Loucy (cell line): ENCODE measurements around the gene LCA5L.

Source experiments
- H2AFZ ChIP-seq: fragments of 200-600 bp; sonication (generic); 2 replicates; pipeline ENCODE4 v1.6.0; 2016; ENCODE audit warnings: antibody characterized with exemption, mild to moderate bottlenecking, low read length, moderate library complexity
- H3F3A ChIP-seq: fragments of 200-600 bp; 2 replicates; pipeline ENCODE4 v1.6.0; 2016; ENCODE audit warnings: antibody characterized with exemption, low read depth, mild to moderate bottlenecking
- H3K27me3 ChIP-seq: fragments of 200-600 bp; sonication (generic); 2 replicates; pipeline ENCODE4 v1.6.1; 2014; ENCODE audit warnings: low read length, mild to moderate bottlenecking; ENCODE audit not compliant: insufficient read depth, poor library complexity, severe bottlenecking
- H3K36me3 ChIP-seq: fragments of 200-600 bp; sonication (generic); 2 replicates; pipeline ENCODE4 v1.6.1; 2016; ENCODE audit warnings: low read length; ENCODE audit not compliant: insufficient read depth
- H3K4me1 ChIP-seq: fragments of 200-600 bp; sonication (generic); 2 replicates; pipeline ENCODE4 v1.5.1; 2014; ENCODE audit warnings: low read length, mild to moderate bottlenecking; ENCODE audit not compliant: insufficient read depth, poor library complexity, severe bottlenecking
- H3K4me2 ChIP-seq: fragments of 200-600 bp; sonication (generic); 2 replicates; pipeline ENCODE4 v1.6.0; 2014; ENCODE audit warnings: antibody characterized with exemption, low read length, low read depth, mild to moderate bottlenecking; ENCODE audit not compliant: poor library complexity, severe bottlenecking
- H3K4me3 ChIP-seq: fragments of 200-600 bp; sonication (generic); 2 replicates; pipeline ENCODE4 v1.5.1; 2014; ENCODE audit warnings: low read length, mild to moderate bottlenecking, mixed read lengths; ENCODE audit not compliant: poor library complexity, severe bottlenecking
- H3K79me2 ChIP-seq: fragments of 200-600 bp; sonication (generic); 2 replicates; pipeline ENCODE4 v1.6.1; 2014; ENCODE audit warnings: low read length; ENCODE audit not compliant: insufficient read depth
- H3K9ac ChIP-seq: fragments of 200-600 bp; sonication (generic); 2 replicates; pipeline ENCODE4 v1.6.0; 2014; ENCODE audit warnings: mild to moderate bottlenecking, low read depth, low read length, moderate library complexity; ENCODE audit not compliant: poor library complexity, severe bottlenecking
- H3K9me2 ChIP-seq: fragments of 200-600 bp; sonication (generic); replicated peaks from 2 replicates; pipeline ENCODE4 v1.6.1; 2016; ENCODE audit warnings: low read depth, low read length, mixed read lengths
- H3K9me3 ChIP-seq: fragments of 200-600 bp; sonication (generic); 2 replicates; pipeline ENCODE4 v1.6.1; 2014; ENCODE audit warnings: mild to moderate bottlenecking, antibody characterized with exemption, low read length, low read depth; ENCODE audit not compliant: insufficient read depth
- H4K20me1 ChIP-seq: fragments of 200-600 bp; sonication (generic); 2 replicates; pipeline ENCODE4 v1.6.0; 2014; ENCODE audit warnings: antibody characterized with exemption, low read length, mild to moderate bottlenecking; ENCODE audit not compliant: insufficient read depth, poor library complexity, severe bottlenecking
- CTCF ChIP-seq: fragments of 200-600 bp; sonication (generic); conservative IDR thresholded peaks from 2 replicates; pipeline ENCODE4 v1.5.1; 2014; ENCODE audit warnings: mild to moderate bottlenecking, antibody characterized with exemption, low read length
- EZH2phosphoT487 ChIP-seq: fragments of 200-600 bp; IDR thresholded peaks from 2 replicates; pipeline ENCODE4 v1.6.1; 2018; ENCODE audit warnings: antibody characterized with exemption, mild to moderate bottlenecking, moderate library complexity, borderline replicate concordance

Gene LCA5L

GRCh38 chr21:39479164-39479813 is 33.7 kb upstream of the LCA5L start:
- no peaks in the 10 kb centered on the region for H3K79me2 ChIP-seq
- no peaks in the 10 kb centered on the region for H3K9me2 ChIP-seq
- H3K4me3 ChIP-seq: no peak overlapping the region
- no peaks in the 10 kb centered on the region for H3F3A ChIP-seq
- H3K27me3 ChIP-seq: no peaks in the 10 kb centered on the region
- no peak for TF ChIP-seq CTCF
- TF ChIP-seq EZH2phosphoT487: no peak
- H3K4me1 ChIP-seq: no peaks in the 10 kb centered on the region
- no peaks in the 10 kb centered on the region for H4K20me1 ChIP-seq
- no peak overlapping the region for H2AFZ ChIP-seq
- no peak overlapping the region for H3K9ac ChIP-seq
- H3K36me3 ChIP-seq: no peaks in the 10 kb centered on the region
- no peak overlapping the region for H3K4me2 ChIP-seq
- H3K9me3 ChIP-seq: no peaks in the 10 kb centered on the region

GRCh38 chr21:39474611-39475010 is 29.0 kb upstream of the LCA5L start:
- no peak overlapping the region for H3K9ac ChIP-seq
- H2AFZ ChIP-seq: no peak overlapping the region
- no peaks in the 10 kb centered on the region for H3K27me3 ChIP-seq
- no peaks in the 10 kb centered on the region for H3F3A ChIP-seq
- H4K20me1 ChIP-seq: no peaks in the 10 kb centered on the region
- H3K4me3 ChIP-seq: no peak overlapping the region
- TF ChIP-seq EZH2phosphoT487 (no peak), CTCF (no peak)
- no peaks in the 10 kb centered on the region for H3K9me2 ChIP-seq
- H3K4me2 ChIP-seq: no peak overlapping the region
- no peaks in the 10 kb centered on the region for H3K36me3 ChIP-seq
- no peaks in the 10 kb centered on the region for H3K79me2 ChIP-seq
- no peaks in the 10 kb centered on the region for H3K4me1 ChIP-seq
- no peaks in the 10 kb centered on the region for H3K9me3 ChIP-seq

- Histone ChIP-seq H3K79me2 (no peaks in the 10 kb centered on the region), H4K20me1 (no peaks in the 10 kb centered on the region), H2AFZ (no peak overlapping the region), H3K27me3 (no peaks in the 10 kb centered on the region), H3K4me3 (no peak overlapping the region), H3K9ac (no peak overlapping the region), H3K4me2 (no peak overlapping the region), H3F3A (no peaks in the 10 kb centered on the region), H3K4me1 (no peaks in the 10 kb centered on the region), H3K9me2 (no peaks in the 10 kb centered on the region), H3K36me3 (no peaks in the 10 kb centered on the region), H3K9me3 (no peaks in the 10 kb centered on the region)
- TF ChIP-seq CTCF (no peak), EZH2phosphoT487 (no peak)
Measured at GRCh38 chr21:39472786-39473185, 27.2 kb upstream of the LCA5L start.
